GM21367 (cell line): ENCODE data around the gene SYNJ1.

Experiments used
- ATAC-seq: cut with Tn5 transposase; IDR thresholded peaks from one replicate; pipeline ENCODE4 v1.9.1; 2021; ENCODE audit not compliant: unreplicated experiment

Gene SYNJ1

DNA sequence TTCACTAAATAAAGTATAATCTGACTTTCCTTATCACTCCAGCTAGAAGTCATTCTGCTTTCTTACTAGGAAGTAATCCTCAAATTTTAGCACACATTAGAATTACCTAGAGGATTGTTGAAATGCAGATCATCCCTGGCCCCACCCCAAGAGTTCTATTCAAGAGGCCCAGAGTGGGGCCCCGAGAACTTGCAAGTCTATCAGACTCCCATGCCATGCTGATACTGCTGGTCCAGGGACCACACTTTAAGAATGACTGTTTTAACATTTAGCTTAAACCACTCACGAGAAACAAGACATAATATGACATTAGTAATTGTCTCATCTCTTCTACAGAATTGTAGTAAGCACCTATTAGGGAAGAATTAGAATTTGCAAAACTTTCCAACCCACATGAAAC is 7.7 kb upstream of the SYNJ1 start:
- no peak for ATAC-seq

- no peak for ATAC-seq
These were observed 6.3 kb upstream of the SYNJ1 start for GRCh38 chr21:32733990-32734613.

DNA sequence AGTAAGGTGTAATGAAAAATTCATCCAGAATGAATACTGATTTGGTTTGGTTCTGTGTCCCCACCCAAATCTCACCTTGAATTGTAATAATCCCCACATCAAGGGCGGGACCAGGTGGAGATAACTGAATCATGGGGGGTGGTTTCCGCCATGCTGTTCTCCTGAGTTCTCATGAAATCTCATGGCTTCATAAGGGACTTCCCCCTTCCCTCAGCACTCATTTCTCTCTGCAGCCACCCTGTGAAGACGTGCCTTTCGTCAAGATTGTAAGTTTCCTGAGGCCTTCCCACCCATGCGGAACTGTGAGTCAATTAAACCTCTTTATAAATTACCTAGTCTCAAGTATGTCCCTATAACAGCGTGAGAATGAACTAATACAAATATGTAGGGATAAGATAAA is 5.5 kb upstream of the SYNJ1 start:
- no peak for ATAC-seq

GRCh38 chr21:32732544-32732943 is 4.7 kb upstream of the SYNJ1 start:
- no peak for ATAC-seq

- ATAC-seq, result no peak
These were observed 1.0 kb upstream of the SYNJ1 start for GRCh38 chr21:32728848-32729247.

GRCh38 chr21:32728456-32728839 is 635 bp upstream of the SYNJ1 start:
- ATAC-seq, result no peak

GRCh38 chr21:32726839-32727686 is 750 bp downstream of the SYNJ1 start:
- no peak for ATAC-seq

DNA sequence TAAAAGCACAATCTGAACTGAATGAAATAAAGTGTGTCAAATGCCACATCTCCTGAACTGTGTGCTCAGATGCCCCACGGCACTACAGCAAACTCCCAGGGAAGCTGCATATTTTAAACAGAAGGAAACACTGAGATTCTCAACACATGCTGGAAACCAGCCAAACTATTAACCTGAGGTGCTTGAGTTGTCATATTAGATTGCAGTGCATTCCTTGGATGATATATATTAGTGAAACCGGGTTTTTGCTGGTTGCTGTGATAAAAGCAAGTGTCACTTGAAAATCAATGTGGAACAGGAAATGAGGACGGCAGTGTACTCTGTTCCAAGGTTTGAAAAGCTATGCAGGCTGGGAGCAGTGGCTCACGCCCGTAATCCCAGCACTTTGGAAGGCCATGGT is 8.7 kb downstream of the SYNJ1 start:
- ATAC-seq, result no peak

DNA sequence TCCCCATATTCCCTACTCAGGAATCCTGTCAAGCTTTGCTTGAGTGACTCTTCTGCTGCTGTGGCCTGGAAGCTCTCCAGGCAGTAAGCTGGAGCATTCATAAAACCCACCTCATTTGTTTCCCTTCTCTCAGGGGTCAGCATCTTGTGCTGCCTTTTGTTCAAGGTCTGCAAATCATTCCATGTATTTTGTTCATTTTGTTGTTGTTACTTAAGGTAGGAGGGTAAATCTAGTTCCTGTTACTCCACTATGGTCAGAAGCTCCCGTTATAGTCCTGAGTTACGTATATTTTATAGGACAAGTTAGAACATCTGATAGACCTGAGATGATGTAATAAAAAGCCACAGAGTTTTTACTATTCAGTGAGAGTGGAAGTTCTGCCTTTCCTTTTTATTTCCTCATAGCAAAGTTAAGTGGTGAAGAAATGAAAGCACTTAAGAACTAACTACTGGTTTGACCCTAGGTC is 9.9 kb downstream of the SYNJ1 start:
- ATAC-seq, result no peak

DNA sequence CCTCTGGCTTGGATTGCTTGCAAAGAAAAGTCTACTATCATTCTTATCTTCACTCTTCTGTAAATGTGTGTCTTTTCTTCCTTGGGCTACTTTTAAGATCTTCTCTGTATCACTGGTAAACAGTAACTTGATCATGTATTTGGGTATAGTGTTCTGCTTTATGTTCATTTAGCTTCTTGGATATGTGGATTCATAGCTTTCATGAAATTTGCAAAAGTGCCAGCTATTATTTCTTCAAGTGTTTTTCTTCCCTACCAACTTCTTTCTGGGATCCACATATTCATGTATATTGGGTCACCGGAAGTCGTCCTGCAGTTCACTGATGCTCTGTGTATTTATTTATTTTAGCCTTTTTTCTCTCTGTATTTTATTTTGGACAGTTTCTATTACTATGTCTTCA is 11.3 kb downstream of the SYNJ1 start:
- ATAC-seq, result no peak

DNA sequence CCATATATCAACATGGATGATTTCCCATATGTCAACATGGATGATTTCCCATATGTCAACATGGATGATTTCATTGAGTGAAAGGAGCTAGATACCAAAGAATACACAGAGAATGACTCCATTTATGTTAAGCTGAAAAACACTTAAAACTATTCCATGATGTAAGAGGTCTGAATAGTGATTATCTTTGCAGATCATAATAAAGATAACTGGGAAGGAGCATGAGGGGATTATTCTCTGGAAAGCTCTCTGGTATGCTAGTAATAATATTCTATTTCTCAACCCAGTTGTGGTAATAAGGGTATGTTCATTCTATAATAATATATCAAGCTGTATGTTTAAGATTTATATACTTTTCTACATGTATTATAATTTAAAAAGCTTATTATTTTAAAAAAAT is 14.1 kb downstream of the SYNJ1 start:
- ATAC-seq, result no peak

DNA sequence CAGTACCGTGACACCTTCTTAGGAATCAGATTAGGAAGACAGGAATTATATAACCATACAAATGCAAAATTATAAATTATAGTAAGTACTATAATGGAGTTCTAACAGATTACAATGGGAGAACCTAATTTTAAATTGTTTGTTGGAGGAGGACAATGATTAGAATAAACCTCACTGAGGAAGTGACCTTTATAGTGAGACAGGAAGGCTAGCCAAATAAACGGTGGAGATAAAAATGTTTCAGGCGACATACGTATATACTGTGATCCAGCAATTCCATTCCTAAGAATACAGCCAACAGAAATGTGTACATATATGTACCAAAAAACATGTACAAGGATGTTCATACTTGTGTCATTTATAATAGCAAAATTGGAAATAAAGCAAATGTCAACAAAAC is 15.2 kb downstream of the SYNJ1 start:
- no peak for ATAC-seq

- peak; percentile 91 for ATAC-seq
These were observed 15.8 kb downstream of the SYNJ1 start for GRCh38 chr21:32712043-32712442.

DNA sequence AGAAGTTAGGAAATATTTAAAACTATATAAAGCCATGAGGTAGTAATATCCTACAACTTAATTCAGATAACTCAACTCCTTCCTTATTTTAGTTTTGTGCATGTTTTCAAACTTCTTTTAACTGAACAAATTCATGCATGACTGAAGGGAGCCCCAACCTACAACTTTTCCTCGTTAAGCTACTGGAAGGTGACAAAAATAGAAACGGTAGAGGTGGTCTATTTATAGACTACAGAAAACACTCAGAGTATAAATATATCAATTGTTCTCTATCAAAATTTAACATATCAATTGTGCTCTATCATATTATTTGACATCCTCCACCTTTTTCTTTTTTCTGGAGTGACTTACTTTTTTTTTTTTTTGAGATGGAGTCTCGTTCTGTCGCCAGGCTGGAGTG is 16.8 kb downstream of the SYNJ1 start:
- no peak for ATAC-seq

DNA sequence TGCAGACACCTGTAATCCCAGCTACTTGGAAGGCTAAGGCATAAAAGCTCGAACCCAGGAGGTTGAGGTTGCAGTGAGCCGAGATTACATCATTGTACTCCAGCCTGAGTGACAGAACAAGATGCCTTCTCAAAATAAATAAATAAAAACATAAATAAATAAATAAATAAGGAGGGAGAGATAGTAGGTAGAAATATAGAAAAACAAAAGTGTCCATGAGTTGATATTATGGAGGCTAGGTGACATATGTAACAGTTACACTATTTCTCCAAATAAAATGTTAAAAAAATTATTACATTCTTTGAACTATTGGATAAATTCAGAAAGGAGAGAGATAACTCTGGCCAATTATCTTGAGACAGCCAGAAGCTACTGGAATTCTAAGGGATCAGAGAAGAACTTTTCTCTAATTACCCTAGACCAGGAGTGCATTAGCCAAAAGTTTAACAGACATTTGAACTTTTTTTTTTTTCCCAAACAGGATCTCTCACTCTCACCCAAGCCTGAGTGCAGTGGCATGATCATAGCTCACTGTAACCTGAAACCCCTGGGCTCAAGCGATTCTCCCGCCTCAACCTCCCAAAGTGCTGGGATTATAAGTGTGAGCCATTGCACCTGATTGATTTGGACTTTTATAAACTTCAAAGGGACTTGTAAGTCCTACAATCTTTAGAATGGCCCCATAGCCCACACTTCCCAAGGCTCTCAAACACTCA is 17.6 kb downstream of the SYNJ1 start:
- ATAC-seq, result no peak

- ATAC-seq, result no peak
These were observed 19.7 kb downstream of the SYNJ1 start for GRCh38 chr21:32708069-32708468.

- ATAC-seq, result no peak
These were observed 21.9 kb downstream of the SYNJ1 start for GRCh38 chr21:32705901-32706300.

- ATAC-seq, result no peak
These were observed 22.7 kb downstream of the SYNJ1 start for GRCh38 chr21:32705139-32705538.

DNA sequence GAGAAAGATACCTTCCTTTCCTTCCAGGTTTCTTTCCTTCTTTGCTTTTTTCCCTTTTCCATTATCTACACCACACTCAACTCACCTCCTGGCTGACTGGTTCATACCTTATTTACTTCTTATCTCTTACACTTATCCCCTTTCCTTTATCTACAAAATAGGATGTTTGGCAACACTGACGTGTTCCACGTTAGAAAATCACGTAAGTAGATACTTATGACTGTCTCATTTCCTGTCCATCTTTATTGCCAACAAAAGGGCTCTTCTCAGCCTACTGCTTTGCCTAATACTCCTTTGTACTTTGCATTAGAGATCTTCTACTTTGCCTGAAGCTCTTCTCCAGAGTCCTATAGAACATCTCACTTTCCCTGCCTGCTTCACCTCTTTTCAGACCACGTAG is 25.1 kb downstream of the SYNJ1 start:
- ATAC-seq, result no peak

- no peak for ATAC-seq
These were observed 28.7 kb downstream of the SYNJ1 start for GRCh38 chr21:32698971-32699693.

- no peak for ATAC-seq
These were observed 29.5 kb downstream of the SYNJ1 start for GRCh38 chr21:32698286-32698685.
